Measurements from ENCODE around the gene JMJD1C.

DNA sequence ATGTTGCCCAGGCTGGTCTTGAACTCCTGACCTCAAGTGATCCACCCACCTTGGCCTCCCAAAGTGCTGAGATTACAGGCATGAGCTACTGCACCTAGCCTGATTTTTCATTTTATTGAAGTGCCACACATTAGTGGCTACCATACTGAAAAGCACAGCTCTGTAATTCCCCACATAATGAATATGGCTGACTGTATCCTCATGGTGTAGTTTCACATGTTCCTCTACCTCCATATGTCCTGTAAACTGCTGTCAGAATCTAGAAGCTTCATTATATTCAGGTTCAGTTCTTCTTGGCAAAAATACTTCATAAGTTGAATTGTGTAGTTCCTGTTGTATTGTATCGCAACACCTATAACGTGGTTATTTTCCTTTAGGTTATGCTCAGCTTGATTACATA lies 11.1 kb downstream of the JMJD1C start:
- TF ChIP-seq, protein P1, sequence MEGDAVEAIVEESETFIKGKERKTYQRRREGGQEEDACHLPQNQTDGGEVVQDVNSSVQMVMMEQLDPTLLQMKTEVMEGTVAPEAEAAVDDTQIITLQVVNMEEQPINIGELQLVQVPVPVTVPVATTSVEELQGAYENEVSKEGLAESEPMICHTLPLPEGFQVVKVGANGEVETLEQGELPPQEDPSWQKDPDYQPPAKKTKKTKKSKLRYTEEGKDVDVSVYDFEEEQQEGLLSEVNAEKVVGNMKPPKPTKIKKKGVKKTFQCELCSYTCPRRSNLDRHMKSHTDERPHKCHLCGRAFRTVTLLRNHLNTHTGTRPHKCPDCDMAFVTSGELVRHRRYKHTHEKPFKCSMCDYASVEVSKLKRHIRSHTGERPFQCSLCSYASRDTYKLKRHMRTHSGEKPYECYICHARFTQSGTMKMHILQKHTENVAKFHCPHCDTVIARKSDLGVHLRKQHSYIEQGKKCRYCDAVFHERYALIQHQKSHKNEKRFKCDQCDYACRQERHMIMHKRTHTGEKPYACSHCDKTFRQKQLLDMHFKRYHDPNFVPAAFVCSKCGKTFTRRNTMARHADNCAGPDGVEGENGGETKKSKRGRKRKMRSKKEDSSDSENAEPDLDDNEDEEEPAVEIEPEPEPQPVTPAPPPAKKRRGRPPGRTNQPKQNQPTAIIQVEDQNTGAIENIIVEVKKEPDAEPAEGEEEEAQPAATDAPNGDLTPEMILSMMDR (IDR thresholded peaks at IDR 0.05) = no peak
- no peak for TF ChIP-seq POLR2A (IDR thresholded peaks at IDR 0.05)

Measured in adrenal gland (tissue), 5 donors.